Limb (tissue), 2 donors: Measurements from ENCODE around the gene ZFYVE9.
"Not testable (repeated sequence)": the region's sequence is repeated elsewhere in the genome, so short reads cannot be mapped to it uniquely, and the experiment has no call there.

Source experiments
- DNase-seq, 2 donors: peaks; one replicate each; pipeline ENCODE4 v3.0.0-alpha.2; 2016; ENCODE audit errors: extremely low spot score in 2 of 2

The ZFYVE9 gene

DNA sequence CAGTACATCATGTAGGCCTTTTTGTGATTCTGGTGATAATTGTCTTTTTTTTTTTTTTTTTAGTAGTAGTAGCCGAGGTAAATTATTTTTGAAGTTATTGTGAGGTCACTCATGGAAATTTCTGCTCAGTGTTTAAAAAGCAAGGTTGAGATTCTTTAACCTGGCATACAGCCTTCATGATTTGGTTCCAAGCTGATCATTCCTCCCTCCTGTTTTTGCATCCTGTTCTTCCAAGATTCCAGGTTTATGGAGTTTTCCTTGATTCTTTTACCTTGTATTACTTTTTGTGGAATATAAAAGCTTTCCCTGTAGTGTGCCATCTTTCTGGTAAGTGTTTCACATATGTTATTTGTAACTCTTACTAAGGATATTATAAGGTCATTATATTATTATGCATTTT is 9.1 kb downstream of the ZFYVE9 start:
- DNase-seq, result peak in 1 of 2 donors; percentile 18

DNA sequence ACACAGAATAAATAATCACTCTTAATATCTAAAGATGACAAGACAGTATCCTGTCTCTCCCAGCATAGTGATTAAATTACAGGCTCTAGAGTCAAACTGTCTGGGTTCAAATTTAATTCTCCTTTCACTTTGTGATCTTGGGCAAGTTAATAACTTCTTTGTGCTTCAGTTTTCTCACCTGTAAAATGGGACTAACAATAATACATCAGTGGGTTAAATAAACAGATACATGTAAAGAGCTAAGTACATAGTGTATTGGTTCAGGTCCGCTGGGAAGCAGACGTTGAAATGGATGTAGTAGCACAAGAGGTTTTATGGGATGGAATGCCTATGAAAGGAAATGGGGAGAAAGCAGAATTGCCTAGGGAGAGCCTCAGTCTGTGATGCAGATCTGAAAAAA is 10.7 kb downstream of the ZFYVE9 start:
- no peak for DNase-seq

DNA sequence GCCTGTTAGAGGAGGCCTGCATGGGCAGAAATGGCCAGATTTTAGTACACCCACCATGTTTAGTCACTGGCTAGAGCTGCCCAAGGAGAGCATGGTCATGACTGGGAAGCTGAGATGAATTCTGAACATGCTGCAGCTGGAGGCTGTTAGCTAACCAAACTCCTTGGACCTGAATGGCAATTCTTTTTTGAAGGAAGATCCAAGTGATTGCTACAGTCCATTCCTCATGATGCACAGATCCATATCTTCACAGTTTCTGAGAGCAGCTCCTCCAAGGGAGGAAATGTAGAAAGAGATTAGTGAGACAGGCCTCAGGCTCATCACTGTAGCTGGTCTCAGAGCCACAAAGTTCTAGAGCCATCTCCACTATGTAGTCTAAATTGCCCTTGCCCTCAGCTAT is 11.1 kb downstream of the ZFYVE9 start:
- no peak for DNase-seq

DNA sequence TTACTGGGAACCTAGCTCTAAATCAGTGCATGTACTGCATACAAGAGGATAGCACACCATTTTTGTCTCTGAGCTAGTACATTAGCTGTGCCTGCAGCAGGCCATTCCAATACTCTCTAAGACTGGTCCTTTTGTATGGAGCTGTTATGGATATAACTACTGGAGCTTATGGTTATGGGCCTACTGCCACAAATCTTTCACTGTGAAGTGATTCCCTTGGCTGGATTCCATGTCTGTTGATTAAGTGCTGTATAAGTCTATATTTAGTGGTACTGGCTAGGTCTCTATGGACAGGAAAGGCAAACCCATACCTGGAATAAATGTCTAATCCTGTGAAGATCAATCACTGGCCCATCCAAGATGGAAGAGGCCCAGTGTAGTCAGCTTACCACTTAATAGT is 12.0 kb downstream of the ZFYVE9 start:
- no peak for DNase-seq

DNA sequence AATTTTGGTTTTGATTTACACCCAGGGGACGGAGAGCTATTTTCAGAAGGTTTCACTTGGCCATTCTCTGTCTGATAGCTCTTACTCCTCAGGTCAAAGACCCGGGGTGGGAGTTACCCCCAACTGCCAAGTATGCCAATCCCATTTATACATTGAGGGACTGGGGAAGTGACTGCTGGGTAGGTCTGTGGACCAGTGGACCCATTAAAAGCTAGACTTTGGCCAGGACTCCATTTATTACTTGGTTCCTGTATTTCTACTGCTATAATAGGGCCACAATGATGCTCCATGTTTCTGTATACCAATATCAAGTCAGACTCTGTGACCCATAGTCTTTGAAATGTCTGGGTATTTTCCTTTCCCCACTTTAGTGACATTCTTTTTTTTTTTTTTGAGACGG is 14.6 kb downstream of the ZFYVE9 start:
- DNase-seq, result no peak

DNA sequence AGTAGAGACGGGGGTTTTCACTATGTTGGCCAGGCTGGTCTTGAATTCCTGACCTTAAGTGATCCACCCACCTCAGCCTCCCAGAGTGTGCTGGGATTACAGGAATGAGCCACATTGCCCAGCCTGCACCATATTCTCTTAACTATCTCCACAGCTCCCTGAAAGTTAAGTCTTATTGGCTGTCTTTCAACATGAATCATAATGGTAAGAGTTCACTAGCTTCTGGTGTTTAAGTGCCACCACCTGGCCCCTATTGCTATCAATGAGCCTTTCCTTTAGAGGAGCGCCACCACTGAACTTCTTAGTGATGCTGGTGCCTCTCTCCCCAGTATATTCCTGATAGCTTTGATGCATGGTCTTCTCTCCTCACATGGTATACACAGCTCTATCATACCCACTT is 15.7 kb downstream of the ZFYVE9 start:
- DNase-seq, result no peak

DNA sequence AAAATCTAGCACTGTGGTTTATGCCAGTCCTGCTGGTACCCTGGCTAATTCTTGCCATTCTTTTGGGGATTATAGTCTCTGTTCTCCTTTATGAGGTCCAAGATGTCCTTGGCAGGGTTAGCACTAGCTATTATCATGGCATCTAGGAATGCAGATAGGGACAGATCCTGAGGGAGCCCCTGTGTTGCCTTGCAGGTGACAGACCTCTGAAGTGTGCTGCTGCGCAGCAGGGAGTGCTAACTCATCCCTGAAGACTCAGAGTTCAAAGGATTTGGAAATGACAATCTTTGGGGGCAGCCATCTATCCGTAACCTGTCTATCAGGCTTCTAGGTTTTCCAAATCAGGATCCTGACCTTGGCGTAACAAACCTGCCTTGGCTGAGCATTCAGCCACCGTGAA is 16.3 kb downstream of the ZFYVE9 start:
- DNase-seq, result no peak

DNA sequence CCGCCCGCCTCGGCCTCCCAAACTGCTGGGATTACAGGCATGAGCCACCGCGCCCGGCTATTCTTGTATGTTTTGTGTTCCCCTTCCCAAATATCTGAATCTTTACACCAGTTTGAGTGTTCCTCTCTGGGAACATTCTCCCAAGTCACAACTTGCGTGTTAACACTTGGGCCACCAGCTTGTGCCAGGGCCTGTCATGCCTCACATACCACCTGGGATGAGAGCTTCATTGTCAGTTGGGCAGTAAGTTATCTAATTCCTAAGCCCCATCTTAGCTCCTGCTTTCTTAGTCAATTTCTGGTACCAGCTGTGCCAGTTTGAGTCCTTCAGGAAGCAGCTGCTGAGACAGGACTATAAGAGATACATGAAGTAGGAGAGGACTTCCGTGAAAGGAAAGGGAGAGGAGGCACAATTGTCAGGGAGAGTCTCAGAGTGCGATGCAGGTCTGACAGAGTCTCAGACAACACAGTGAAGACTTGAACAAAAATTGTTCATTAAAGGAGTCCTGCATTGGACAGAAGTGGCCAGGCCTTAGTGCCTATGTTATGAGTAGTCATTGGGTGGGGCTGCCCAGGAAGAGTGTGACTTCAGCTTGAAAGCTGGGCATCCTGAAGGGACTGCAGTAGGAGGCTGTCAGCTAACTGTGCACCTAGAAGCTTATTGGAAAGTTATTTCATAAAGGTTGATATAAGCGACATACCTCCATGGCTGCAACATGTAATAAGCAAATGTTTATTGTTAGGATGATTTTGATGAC is 17.3 kb downstream of the ZFYVE9 start:
- DNase-seq, result no peak

DNA sequence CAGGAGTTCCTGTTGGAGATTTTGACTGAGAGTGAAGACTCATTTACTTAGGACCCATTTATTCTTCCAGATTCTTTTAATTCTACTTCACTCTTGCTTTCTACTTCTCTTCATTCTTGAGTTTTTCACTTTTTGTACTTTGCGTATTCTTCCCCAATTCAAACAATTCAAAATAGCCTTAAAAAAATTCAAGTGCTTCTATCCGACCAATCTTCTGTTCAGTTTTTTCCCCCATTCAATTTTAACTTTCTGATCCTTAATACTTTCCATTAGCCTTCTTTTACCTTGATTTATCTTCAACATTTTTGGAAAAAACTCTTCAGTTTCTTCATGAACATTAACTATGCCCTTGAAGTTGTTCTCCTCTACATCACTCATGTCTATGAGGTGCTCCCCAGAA is 21.1 kb downstream of the ZFYVE9 start:
- DNase-seq, result no peak

DNA sequence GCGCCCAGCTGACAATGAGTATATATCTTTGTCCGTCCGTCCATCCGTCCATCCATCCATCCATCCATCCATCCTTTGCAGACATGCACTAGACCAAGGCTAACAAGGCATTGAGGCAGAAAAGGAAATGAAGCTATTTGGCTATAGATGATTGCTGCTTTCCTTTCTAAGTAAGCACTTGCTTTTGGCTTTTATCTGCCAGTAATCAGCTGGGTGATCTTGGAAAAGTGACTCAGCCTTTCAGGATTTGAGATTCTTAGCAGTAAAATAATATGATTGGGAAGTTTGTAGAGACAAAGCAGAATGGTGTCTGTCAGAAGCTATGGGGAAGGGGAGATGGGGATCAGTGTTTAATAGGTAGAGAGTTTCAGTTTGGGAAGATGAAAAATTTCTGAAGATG is 22.7 kb downstream of the ZFYVE9 start:
- DNase-seq, result no peak

DNA sequence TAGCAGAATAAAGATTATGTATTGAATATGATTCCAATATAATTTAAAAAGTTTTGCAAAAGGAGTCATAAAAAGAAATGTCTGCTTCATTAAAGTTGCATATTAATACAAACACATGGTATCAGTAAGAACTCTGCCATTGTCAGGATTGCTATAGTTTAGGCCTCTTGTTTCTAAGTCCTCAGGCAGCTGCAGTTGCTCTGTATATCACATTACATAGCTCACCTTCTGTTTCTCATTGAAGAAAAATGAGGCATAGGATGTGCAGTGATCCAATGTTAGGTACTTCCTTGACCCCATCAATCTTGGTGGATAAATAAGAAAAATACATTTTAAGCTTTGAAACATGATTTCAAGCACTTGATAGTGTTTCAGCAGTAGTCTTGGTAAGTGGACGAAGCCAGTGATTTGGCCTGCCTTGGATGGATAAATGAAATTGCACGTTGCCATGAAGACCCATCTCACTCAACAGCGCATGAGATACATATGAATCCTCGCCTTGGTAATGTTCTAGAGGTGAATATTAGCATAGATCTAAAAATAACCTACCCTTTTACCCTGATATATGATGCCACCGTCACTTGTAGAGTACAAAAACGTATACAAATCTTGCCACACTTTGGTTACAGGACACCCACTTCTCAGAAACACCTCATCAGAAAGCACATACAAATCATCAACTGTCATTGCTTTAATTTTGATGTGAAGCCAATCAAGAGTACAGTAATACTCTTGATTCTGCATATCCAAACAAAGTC is 25.3 kb downstream of the ZFYVE9 start:
- DNase-seq, result no peak

DNA sequence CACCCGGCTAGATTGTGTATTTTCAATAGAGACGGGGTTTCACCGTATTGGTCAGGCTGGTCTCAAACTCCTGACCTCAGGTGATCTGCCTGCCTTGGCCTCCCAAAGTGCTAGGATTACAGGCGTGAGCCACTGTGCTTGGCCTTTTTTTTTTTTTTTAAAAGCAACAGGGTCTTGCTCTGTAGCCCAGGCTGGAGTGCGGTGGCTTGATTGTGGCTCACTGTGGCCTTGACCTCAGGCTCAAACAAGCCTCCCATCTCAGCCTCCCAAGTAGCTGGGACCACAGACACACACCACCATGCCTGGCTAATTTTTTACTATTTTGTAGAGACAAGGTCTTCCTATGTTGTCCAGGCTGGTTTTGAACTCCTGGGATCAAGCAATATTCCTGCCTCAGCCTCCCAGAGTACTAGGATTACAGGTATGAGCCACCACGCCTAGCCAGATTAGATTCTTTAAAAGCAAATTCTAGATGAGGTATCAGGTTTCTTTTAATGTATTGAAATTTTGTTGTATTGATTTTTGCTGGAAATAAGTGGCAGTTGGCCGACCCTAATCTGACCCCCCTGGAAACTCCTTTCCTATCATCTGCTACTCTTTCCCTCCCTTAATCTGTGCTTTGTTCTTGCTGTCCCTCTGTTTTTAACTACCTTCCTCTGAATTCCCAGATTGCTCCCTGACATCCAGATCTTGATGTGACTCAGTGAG is 26.6 kb downstream of the ZFYVE9 start:
- DNase-seq, result no peak

DNA sequence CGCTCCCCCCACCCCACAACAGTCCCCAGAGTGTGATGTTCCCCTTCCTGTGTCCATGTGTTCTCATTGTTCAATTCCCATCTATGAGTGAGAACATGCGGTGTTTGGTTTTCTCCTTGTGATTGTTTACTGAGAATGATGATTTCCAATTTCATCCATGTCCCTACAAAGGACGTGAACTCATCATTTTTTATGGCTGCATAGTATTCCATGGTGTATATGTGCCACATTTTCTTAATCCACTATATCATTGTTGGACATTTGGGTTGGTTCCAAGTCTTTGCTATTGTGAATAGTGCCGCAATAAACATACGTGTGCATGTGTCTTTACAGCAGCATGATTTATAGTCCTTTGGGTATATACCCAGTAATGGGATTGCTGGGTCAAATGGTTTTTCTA is 29.3 kb downstream of the ZFYVE9 start:
- DNase-seq, result not testable (repeated sequence)

DNA sequence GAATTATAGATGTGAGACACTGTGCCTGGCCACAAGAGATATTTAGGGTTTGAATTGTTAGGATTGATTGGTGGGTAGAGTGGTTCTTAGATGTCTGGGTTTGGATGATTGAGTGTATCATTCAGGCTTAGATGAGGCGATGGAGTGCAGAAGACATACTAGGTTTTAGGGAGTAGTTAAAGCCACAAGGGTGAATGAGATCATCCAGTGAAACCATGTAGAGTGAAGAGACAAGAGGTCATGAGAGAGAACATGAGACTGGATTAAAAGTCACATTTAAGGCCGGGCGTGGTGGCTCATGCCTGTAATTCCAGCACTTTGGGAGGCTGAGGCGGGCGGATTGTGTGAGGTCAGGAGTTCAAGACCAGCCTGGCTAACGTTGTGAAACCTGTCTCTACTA is 37.2 kb downstream of the ZFYVE9 start:
- DNase-seq, result no peak

DNA sequence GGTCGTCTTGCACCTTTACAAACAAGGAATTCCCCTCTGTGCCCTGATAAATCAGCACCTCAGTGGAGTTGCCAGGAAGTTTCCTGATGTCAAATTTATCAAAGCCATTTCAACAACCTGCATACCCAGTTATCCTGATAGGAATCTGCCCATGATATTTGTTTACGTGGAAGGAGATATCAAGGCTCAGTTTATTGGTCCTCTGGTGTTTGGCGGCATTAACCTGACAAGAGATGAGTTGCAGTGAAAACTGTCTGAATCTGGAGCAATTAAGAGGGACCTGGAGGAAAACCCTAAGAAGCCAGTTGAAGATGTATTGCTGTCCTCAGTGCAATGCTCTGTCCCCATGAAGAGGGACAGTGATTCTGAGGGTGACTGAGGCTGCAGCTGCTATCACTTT is 38.3 kb downstream of the ZFYVE9 start:
- no peak for DNase-seq

DNA sequence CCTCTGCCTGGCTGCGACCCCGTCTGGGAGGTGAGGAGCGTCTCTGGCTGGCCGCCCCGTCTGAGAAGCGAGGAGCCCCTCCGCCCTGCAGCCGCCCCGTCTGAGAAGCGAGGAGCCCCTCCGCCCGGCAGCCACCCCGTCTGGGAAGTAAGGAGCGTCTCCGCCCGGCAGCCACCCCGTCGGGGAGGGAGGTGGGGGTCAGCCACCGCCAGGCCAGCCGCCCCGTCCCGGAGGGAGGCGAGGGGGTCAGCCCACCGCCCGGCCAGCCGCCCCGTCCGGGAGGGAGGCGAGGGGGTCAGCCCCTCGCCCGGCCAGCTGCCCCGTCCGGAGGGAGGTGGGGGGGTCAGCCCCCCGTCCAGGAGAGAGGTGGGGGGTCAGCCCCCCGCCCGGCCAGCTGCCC is 39.9 kb downstream of the ZFYVE9 start:
- not testable (repeated sequence) for DNase-seq

DNA sequence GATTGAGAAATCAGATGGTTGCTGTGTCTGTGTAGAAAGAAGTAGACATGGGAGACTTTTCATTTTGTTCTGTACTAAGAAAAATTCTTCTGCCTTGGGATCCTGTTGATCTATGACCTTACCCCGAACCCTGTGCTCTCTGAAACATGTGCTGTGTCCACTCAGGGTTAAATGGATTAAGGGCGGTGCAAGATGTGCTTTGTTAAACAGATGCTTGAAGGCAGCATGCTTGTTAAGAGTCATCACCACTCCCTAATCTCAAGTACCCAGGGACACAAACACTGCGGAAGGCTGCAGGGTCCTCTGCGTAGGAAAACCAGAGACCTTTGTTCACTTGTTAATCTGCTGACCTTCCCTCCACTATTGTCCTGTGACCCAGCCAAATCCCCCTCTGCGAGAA is 40.4 kb downstream of the ZFYVE9 start:
- DNase-seq, result not testable (repeated sequence)

DNA sequence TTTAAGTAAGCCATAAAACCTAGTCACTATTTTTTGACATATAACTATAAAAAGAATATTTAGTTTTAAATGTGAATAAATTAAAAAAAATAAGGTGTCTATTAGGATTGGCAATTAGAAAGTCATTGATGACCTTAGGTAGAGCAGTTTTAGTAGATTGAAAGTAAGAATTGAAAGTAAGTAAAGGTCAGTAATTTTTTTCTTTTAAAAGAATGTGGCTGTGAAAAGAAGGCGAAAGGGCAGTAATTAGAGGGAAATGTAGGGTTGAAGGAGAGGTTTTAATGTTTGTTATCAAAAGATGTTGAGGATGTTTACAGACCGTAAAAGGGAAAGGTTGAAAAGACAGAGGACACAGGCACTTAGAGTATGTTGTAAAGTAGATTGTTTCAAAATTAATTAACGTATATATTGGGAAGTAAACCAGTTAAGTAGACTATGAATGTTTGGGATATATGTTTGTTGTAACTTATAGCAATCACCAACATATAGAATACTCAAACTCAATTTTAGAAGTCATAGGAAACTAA is 41.0 kb downstream of the ZFYVE9 start:
- DNase-seq, result no peak

DNA sequence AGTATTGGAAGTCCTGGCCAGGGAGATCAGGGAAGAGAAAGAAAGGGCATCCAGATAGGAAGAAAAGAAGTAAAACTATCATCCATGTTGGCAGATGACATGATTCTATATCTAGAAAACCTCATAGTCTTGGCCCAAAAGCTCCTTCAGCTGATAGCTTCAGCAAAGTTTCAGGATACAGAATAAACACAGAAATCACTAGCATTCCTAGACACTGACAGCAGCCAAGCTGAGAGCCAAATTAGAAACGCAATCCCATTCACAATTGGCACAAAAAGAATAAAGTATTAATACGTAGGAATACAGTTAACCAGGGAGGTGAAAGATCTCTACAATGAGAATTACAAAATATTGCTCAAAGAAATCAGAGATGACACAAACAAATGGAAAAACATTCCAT is 44.6 kb downstream of the ZFYVE9 start:
- no peak for DNase-seq

DNA sequence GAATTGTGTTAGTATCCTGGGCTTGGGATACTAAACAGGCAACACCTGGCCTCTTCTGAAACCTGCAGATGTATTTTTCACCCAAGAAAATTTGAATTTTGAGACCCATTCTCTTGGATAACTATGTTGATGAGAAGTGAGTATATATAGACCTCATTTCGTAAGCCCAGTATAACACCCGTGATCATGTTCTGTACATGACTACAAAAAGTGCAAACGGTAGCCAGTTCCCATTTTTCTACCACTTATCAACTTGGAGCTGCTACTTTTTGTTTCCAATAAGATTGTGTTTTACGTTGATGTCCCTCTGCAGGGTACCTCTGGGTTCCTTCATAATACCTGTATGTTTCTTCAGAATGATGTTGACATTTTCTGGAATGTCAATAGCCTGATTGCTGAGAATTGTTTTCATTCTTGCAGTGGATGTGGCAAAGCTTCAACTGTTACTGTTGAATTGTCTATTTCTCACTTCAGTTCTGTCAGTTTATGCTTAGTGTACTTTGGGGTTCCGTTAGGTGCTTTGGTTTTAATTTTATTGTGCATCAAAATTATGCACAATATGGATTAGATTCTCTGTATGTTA is 48.1 kb downstream of the ZFYVE9 start:
- DNase-seq, result no peak

DNA sequence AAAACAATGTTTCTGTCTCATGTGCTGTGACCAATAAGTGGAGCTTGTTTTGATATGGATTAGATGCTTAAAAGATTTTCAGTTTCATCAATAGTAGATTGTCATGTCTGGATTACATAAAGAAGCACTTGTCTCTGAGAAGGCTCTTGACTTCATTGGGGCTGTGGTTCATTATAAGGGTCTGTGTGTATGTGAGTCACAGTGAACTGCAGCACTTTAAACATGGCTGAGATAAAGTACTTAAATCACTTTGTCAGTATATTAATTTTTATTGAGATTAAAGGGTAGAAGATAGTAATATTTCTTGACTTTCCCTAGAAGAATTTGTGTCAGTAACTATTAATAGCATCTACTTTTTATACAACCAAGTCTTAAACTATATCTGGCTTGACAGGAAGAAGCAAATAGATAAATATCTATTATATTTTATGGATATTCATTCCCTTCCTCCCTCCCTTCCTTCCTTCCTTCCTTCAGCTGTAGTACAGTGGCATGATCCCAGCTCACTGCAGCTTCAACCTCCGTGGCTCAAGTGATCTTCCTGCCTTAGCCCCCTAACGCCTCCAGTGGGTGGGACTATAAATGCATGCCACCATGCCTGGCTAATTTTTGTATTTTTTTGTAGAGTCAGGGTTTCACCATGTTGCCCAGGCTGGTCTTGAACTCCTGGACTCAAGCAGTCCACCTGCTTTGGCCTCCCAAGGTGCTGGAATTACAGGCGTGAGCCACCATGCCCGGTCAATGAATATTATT is 48.8 kb downstream of the ZFYVE9 start:
- DNase-seq, result no peak
